ENCODE results near the gene NR4A1. TPM values are rescaled to one million over a fixed set of nuclear protein-coding genes. Genes with fewer than 3 reads are reported as not detected.

Gene NR4A1
- total RNA-seq, 2 experiments from 2014 or later: 67.0 to 79.2 TPM

DNA sequence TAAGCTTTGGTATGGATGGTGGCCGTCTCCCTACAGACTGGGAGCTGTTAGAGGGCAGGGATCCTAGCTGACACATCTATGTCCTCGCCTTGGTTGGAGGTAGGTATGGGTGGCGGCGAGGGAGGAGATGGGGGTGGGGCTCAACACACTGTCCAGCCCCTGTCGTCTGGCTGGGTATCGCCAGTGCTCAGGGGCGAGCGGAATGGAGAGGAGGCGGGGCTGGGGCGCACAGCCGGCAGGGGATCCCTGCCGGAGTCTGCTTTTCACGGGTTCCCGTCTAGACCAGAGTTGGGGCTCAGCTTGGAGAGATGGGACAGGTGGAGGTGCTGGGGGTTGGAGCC lies 28.4 kb upstream of the NR4A1 start:
- CTCF ChIA-PET: interaction anchor here (0.6 to 9.5 kb wide), 11 partner anchors 13 to 202 kb away, joined by 3 to 184 read pairs (median 14); partner anchors contain the start of genes ATG101, NR4A1, SMIM41 and TAMALIN
- TF ChIP-seq, protein P1, sequence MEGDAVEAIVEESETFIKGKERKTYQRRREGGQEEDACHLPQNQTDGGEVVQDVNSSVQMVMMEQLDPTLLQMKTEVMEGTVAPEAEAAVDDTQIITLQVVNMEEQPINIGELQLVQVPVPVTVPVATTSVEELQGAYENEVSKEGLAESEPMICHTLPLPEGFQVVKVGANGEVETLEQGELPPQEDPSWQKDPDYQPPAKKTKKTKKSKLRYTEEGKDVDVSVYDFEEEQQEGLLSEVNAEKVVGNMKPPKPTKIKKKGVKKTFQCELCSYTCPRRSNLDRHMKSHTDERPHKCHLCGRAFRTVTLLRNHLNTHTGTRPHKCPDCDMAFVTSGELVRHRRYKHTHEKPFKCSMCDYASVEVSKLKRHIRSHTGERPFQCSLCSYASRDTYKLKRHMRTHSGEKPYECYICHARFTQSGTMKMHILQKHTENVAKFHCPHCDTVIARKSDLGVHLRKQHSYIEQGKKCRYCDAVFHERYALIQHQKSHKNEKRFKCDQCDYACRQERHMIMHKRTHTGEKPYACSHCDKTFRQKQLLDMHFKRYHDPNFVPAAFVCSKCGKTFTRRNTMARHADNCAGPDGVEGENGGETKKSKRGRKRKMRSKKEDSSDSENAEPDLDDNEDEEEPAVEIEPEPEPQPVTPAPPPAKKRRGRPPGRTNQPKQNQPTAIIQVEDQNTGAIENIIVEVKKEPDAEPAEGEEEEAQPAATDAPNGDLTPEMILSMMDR (IDR thresholded peaks at IDR 0.05): no peak
- POLR2A ChIA-PET: interaction anchor here (1.0 to 8.2 kb wide), 7 partner anchors 10 to 58 kb away, joined by 3 to 73 read pairs (median 10); partner anchors contain the start of genes ATG101, NR4A1 and TAMALIN
- Histone ChIP-seq H3K4me3 (ENCODE audit: low read length) (peak overlapping the region; percentile 54), H3K27ac (ENCODE audit: low read depth in 1 of 2, low read length in 2 of 2) (peak overlapping the region in 1 of 2 donors; percentile 52), H3K36me3 (ENCODE audit: insufficient read depth, low read length) (no peaks in the 10 kb centered on the region), H3K9me3 (ENCODE audit: control insufficient read depth in 1 of 2, insufficient read depth in 1 of 2, low read length in 2 of 2) (no peaks in the 10 kb centered on the region), H3K4me1 (ENCODE audit: insufficient read depth, low read length) (peaks cover 46% of the 10 kb centered on the region), H3K27me3 (ENCODE audit: control insufficient read depth in 1 of 2, insufficient read depth in 2 of 2, low read length in 2 of 2) (no peaks in the 10 kb centered on the region)
- intact Hi-C loops (cut with DNase I, micrococcal nuclease): loop anchor here in 1 of 2 experiments (1.0 to 10.0 kb wide), 3 partner anchors 30 to 982 kb away; partner anchors contain the start of genes ACVR1B and EIF4B
- no peaks in the 10 kb centered on the region for H3K36me3 Mint-ChIP-seq (ENCODE audit: low read depth)
- H3K27me3 Mint-ChIP-seq: no peaks in the 10 kb centered on the region
- H3K4me1 Mint-ChIP-seq (ENCODE audit: low read depth): peaks cover 39% of the 10 kb centered on the region
- peak overlapping the region; percentile 82 for H3K4me3 Mint-ChIP-seq
- no peak for ATAC-seq (ENCODE audit: poor library complexity)
- H3K27ac Mint-ChIP-seq: peak overlapping the region; percentile 68
- DNase-seq: no peak
- no peaks in the 10 kb centered on the region for H3K9me3 Mint-ChIP-seq

- peak; percentile 62 for ATAC-seq (ENCODE audit: poor library complexity)
- Histone ChIP-seq H3K4me3 (ENCODE audit: low read length) (peak overlapping the region; percentile 54), H3K27me3 (ENCODE audit: control insufficient read depth in 1 of 2, insufficient read depth in 2 of 2, low read length in 2 of 2) (no peaks in the 10 kb centered on the region), H3K36me3 (ENCODE audit: insufficient read depth, low read length) (no peaks in the 10 kb centered on the region), H3K9me3 (ENCODE audit: control insufficient read depth in 1 of 2, insufficient read depth in 1 of 2, low read length in 2 of 2) (no peaks in the 10 kb centered on the region), H3K27ac (ENCODE audit: low read depth in 1 of 2, low read length in 2 of 2) (peak overlapping the region; percentile 52 to 78), H3K4me1 (ENCODE audit: insufficient read depth, low read length) (peaks cover 46% of the 10 kb centered on the region)
- TF ChIP-seq, protein P1 (IDR thresholded peaks at IDR 0.05): peak; percentile 95
- H3K4me3 Mint-ChIP-seq: peak overlapping the region; percentile 89
- intact Hi-C loops (cut with DNase I, micrococcal nuclease): loop anchor here in 1 of 2 experiments (1.0 to 10.0 kb wide), 3 partner anchors 30 to 981 kb away; partner anchors contain the start of genes ACVR1B and EIF4B
- DNase-seq: peak; percentile 87 to 97 (median 89)
- no peaks in the 10 kb centered on the region for H3K36me3 Mint-ChIP-seq (ENCODE audit: low read depth)
- no peaks in the 10 kb centered on the region for H3K9me3 Mint-ChIP-seq
- CTCF ChIA-PET: interaction anchor here (0.6 to 9.5 kb wide), 14 partner anchors 10 to 202 kb away, joined by 3 to 184 read pairs (median 4); partner anchors contain the start of genes ATG101, NR4A1, SMIM41 and TAMALIN
- H3K4me1 Mint-ChIP-seq (ENCODE audit: low read depth): peaks cover 39% of the 10 kb centered on the region
- H3K27ac Mint-ChIP-seq: peak overlapping the region; percentile 77
- POLR2A ChIA-PET: interaction anchor here (1.0 to 8.2 kb wide), 7 partner anchors 9 to 58 kb away, joined by 3 to 73 read pairs (median 10); partner anchors contain the start of genes ATG101, NR4A1 and TAMALIN
- no peaks in the 10 kb centered on the region for H3K27me3 Mint-ChIP-seq
These were observed 27.9 kb upstream of the NR4A1 start for GRCh38 chr12:52023182-52023975.

- peak overlapping the region; percentile 54 for H3K4me3 ChIP-seq (ENCODE audit: low read length)
- peaks cover 39% of the 10 kb centered on the region for H3K4me1 Mint-ChIP-seq (ENCODE audit: low read depth)
- POLR2A ChIA-PET: interaction anchor here (0.8 to 8.2 kb wide), 11 partner anchors 8 to 843 kb away, joined by 3 to 73 read pairs (median 10); partner anchors contain the start of genes ATG101, NR4A1 and TAMALIN
These were observed 27.1 kb upstream of the NR4A1 start for GRCh38 chr12:52023976-52024688.

More at GRCh38 chr12:52023976-52024688, 27.1 kb upstream of the NR4A1 start:
- Mint-ChIP-seq H3K9me3 (no peaks in the 10 kb centered on the region), H3K27me3 (no peaks in the 10 kb centered on the region), H3K36me3 (ENCODE audit: low read depth) (no peaks in the 10 kb centered on the region), H3K27ac (peak overlapping the region; percentile 77), H3K4me3 (peak overlapping the region; percentile 89)
- intact Hi-C loops (cut with DNase I, micrococcal nuclease): loop anchor here (1.0 to 10.0 kb wide), 6 partner anchors 17 to 981 kb away; partner anchors contain the start of genes ACVR1B (in 1 of the 2), ATG101 (in 1 of the 2), EIF4B (in 1 of the 2) and TAMALIN (in 1 of the 2)
- Histone ChIP-seq H3K9me3 (ENCODE audit: control insufficient read depth in 1 of 2, insufficient read depth in 1 of 2, low read length in 2 of 2) (no peaks in the 10 kb centered on the region), H3K36me3 (ENCODE audit: insufficient read depth, low read length) (no peaks in the 10 kb centered on the region), H3K27me3 (ENCODE audit: control insufficient read depth in 1 of 2, insufficient read depth in 2 of 2, low read length in 2 of 2) (no peaks in the 10 kb centered on the region), H3K27ac (ENCODE audit: low read depth in 1 of 2, low read length in 2 of 2) (peak overlapping the region; percentile 37 to 78), H3K4me1 (ENCODE audit: insufficient read depth, low read length) (peaks cover 46% of the 10 kb centered on the region)
- TF ChIP-seq, protein P1 (IDR thresholded peaks at IDR 0.05): peak; percentile 56
- peak in 1 of 14 experiments; percentile 34 for DNase-seq
- ATAC-seq (ENCODE audit: poor library complexity): peak; percentile 2
- CTCF ChIA-PET: interaction anchor here (0.7 to 9.5 kb wide), 15 partner anchors 10 to 203 kb away, joined by 3 to 184 read pairs (median 14); partner anchors contain the start of genes ATG101, NR4A1, SMIM41 and TAMALIN

All from CD4-positive, alpha-beta T cell (primary cell).